HG03432 (cell line): ENCODE measurements around the gene ERC1.
"Not testable (repeated sequence)": the region's sequence is repeated elsewhere in the genome, so short reads cannot be mapped to it uniquely, and the experiment has no call there.

ENCODE experiments used
- ATAC-seq: cut with Tn5 transposase; IDR thresholded peaks from one replicate; pipeline ENCODE4 v1.9.1; 2021; ENCODE audit warnings: mild to moderate bottlenecking, moderate library complexity; ENCODE audit not compliant: unreplicated experiment

ERC1 gene

DNA sequence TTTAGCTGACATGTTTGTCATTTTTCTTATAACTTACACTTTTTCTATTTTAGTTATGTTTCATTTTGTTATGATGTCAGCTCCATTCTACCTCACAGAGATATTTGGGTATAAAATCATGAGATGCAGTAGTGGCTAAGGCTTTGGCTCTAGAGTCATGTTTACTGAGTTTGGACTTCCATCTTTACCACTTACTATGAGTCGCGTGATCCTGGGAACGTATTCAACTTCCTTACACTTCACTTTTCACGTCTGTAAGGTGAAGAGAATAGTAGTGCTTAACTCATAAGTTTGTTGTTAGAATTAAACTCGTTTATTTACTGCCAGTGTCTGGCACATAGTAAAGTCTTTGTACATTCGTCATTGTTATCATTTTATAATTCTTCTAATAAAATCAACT is 126.3 kb downstream of the ERC1 start:
- ATAC-seq = no peak

GRCh38 chr12:1117970-1118563 is 127.0 kb downstream of the ERC1 start:
- no peak for ATAC-seq

DNA sequence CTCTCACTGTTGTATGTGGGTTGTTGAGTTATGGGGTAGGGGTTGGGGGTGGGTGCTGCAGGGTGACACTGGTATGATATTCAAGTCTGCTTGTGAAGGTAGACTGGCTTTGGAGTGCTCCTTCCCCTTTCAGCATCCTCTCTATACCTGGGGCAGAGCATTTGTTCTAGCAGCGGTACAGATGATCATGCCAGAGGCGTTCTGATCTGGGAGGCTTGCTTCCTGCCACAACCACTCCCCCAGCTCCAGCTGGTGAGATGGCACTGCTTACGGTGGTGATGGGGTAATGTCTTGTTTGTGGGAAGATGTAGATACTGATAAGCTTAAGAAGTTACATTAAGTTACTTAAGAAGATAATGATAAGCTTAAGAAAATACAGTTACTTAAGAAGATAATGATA is 131.8 kb downstream of the ERC1 start:
- no peak for ATAC-seq

DNA sequence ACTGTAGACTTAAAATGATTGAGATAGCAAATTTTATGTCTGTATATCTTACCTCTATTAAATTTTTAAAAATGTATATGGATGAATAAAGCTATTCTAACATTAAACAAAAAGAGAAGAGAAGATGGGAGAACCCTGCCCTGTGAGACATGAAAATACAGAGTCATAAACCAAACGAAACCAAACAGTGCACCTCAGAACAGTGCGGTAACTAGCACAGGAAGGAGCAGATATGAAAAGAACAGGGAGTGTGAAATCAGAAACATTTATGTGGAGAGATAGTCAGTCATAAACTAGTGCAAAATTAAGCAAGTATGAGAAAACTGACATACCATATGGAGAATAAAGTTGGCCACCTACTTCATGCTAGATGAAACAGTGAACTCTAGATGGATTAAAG is 135.1 kb downstream of the ERC1 start:
- ATAC-seq = no peak

DNA sequence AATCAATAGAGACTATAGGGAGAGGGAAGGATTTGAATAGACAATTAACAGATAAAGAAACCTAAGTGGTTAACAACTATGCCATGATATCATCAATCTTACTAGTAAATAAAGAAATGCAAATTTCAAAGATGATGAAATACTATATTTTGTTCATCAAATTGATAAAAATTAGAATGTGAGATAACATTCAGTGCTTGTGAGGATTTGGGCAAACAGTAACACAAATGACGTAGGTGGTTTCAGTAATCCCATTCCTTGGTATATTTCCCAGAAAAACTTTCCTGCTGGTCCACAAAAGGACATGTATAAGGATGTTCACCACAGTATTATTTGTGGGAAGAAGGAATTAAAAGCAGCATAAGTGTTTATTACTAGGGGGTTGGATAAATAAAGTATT is 136.0 kb downstream of the ERC1 start:
- no peak for ATAC-seq

- ATAC-seq = no peak
Observed at GRCh38 chr12:1130164-1130563, 139.1 kb downstream of the ERC1 start.

DNA sequence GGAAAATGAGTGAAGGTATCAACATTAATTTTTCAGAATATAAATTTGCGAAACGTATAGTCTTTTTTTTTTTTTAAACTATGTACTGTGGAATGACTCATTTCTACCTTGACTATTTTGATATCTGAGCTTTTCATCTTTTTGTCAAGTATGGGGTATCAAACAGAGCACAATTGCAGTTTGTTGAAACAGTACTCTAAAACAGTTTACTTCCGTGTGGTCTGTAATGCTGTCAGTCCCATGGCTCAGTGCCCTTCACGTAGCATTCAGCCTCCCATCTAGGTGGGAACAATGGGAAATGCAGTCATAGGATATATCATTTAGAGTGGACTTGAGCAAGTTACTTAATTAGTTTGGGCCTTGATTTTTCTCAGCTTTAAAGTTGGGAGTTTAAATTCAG is 139.5 kb downstream of the ERC1 start:
- no peak for ATAC-seq

- no peak for ATAC-seq
Observed at GRCh38 chr12:1131811-1132224, 140.8 kb downstream of the ERC1 start.

GRCh38 chr12:1132311-1132710 is 141.3 kb downstream of the ERC1 start:
- no peak for ATAC-seq

DNA sequence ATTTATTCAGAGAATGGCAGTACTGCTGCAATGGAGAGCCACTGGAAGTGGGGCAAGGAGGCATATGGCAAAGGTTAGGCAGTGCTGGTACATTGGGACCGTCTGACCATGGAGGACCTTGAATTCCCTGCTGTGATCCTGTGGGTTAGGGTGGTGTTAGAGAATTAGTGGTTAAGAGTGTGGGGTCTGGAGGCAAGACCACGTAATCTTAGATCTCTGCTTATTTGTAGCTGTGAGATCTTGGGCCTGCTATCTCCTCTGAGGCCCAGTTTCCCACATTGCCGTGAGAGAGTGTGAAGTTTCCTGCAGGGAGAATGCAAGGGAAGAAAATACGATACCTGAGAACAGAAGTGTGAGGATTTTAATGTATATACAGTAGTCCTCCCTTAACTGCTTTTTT is 147.7 kb downstream of the ERC1 start:
- ATAC-seq = no peak

DNA sequence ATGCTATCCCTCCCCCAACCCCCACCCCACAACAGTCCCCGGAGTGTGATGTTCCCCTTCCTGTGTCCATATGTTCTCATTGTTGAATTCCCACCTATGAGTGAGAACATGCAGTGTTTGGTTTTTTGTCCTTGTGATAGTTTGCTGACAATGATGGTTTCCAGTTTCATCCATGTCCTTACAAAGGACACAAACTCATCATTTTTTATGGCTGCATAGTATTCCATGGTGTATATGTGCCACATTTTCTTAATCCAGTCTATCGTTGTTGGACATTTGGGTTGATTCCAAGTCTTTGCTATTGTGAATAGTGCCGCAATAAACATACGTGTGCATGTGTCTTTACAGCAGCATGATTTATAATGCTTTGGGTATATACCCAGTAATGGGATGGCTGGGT is 155.7 kb downstream of the ERC1 start:
- ATAC-seq = not testable (repeated sequence)

DNA sequence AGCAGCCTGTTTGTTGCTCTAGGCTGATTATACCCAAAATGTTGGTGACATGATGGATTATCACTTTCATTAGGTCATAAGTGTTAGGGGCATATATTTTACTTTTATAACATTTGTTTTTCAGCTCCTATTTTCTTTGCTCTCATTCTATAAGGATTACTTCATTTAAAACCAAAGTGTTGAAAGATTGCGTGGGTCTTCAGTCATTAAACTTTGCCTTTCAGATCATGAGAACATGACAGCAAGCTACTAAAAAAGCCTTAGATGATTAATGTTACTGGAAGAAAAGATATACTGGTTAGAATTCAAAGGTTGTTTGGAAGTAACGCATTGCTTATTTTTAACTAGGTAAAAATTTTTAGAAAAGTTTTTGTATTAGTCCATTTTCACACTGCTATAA is 156.8 kb downstream of the ERC1 start:
- no peak for ATAC-seq

DNA sequence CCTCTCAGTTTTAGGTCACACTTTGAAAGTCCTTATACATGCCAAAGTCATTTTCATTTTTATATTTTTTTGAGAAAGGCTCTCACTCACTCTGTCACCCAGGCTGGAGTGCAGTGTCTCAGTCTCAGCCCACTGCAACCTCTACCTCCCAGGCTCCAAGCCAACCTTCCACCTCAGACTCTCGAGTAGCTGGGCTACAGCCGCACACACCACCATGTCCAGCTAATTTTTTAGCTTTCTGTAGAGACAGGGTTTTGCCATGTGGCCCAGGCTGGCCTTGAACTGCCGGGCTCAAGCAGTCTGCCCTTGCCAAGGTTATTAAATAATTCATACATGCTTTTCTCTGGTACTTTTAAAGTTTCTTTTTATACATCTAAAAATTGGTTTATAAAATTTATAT is 166.0 kb downstream of the ERC1 start:
- ATAC-seq = no peak

- ATAC-seq = no peak
Observed at GRCh38 chr12:1161197-1161596, 170.2 kb downstream of the ERC1 start.

- no peak for ATAC-seq
Observed at GRCh38 chr12:1162081-1162760, 171.2 kb downstream of the ERC1 start.

- no peak for ATAC-seq
Observed at GRCh38 chr12:1167784-1168183, 176.8 kb downstream of the ERC1 start.

DNA sequence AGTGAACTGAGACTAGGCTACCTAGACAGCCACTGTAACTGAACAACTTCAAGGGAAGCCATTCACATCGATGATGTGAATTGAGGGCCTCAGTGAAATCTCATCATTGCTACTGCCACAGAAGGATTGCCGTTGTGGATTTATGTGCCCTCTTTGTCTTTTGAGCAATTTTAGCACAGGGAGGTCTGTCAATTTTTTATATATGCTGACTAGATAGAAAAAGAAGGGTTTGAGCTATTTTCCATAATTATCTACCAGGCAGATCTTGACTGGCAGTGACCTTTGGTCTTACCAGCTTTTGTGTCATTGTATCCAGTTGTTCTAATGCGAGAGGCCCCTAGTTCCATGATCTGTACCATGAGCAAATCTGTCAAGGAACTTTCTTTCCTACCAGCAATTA is 179.4 kb downstream of the ERC1 start:
- ATAC-seq = no peak

DNA sequence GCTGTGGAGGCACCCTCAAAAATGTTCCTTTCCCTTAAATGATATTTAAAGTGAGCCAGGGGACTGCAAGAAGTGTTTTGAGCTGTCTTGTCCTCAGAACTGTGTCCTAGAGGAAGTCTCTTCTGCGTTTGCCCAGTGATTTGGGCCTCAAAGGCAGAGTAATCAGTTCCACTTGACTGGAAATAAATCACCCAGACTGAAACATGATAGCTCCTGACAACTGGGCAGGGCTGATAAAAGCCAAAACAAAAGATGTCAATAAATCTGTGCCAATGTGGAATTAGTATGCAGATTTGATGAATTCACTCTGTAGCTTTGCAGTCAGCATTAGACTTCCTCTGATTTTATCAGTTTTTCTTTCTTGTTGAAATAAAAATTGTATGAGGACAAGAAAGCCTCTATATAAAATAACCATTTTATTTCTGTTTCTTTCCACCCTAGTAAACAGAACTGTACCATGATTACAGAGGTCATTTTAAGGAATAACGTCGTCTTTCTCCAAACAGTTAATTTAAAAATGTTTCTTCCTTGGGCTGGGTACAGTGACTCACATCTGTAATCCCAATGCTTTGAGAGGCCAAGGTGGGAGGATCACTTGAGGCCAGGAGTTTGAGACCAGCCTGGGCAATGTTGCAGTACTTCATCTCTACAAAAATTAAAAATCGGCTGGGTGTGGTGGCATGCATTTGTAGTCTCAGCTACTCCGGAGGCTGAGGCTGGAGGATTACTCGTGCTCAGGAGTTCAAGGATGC is 180.8 kb downstream of the ERC1 start:
- no peak for ATAC-seq

DNA sequence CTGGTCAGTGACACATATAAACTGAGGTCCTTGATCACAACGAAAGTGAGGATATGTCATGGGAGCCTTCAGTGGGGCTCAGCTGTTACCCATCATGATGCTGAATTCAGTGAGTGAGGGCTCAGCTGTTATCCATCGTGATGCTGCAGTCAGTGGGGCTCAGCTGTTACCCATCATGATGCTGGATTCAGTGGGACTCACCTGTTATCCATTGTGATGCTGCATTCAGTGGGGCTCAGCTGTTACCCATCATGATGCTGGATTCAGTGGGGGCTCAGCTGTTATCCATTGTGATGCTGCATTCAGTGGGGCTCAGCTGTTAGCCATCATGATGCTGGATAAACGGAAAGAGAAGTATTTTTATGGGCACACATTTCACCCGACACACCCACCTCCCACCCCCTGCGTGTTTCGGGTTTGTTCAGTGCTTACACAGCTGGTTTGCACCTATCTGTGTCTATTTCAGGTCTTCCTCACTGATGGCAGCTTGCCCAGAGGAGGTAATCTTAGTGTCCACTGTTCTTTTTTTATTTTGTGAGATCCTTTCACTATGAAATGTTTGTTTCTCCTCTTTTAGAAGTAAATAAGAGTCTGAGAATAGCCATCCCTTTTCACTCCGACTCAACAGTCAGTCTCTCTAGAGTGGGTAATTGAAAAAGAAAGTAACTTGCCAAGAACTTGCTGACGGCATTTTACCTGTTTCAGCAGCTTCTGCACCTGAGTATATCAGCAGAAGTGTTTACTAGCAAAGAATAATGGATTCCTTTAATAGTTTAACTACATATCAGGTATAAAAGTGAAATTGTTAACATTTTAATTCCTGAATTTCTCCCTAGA is 183.0 kb downstream of the ERC1 start:
- no peak for ATAC-seq

- ATAC-seq = no peak
Observed at GRCh38 chr12:1174659-1175058, 183.6 kb downstream of the ERC1 start.

- no peak for ATAC-seq
Observed at GRCh38 chr12:1176191-1176590, 185.2 kb downstream of the ERC1 start.
